PFSK-1 (cell line): Measurements from ENCODE around the gene C1orf226.

ENCODE experiments used
- POLR2AphosphoS5 ChIP-seq: IDR thresholded peaks from 2 replicates; pipeline ENCODE4 v1.6.1; 2012; ENCODE audit warnings: low read depth, mild to moderate bottlenecking, control low read depth, low read length, moderate library complexity
- SIN3A ChIP-seq: IDR thresholded peaks from 2 replicates; pipeline ENCODE4 v1.6.1; 2012; ENCODE audit warnings: mild to moderate bottlenecking, low read length, moderate library complexity, borderline replicate concordance; ENCODE audit not compliant: insufficient read depth
- TF ChIP-seq, protein P1 (sequence below), 2 experiments: IDR thresholded peaks; 2 replicates each; pipeline versions ENCODE4 v1.6.1 to v1.8.0; 2011 to 2012; ENCODE audit warnings: low read depth in 2 of 2, low read length in 2 of 2, control low read depth in 1 of 2, inconsistent platforms in 1 of 2, mild to moderate bottlenecking in 1 of 2, moderate library complexity in 1 of 2; ENCODE audit not compliant: insufficient read depth in 1 of 2

DNA sequence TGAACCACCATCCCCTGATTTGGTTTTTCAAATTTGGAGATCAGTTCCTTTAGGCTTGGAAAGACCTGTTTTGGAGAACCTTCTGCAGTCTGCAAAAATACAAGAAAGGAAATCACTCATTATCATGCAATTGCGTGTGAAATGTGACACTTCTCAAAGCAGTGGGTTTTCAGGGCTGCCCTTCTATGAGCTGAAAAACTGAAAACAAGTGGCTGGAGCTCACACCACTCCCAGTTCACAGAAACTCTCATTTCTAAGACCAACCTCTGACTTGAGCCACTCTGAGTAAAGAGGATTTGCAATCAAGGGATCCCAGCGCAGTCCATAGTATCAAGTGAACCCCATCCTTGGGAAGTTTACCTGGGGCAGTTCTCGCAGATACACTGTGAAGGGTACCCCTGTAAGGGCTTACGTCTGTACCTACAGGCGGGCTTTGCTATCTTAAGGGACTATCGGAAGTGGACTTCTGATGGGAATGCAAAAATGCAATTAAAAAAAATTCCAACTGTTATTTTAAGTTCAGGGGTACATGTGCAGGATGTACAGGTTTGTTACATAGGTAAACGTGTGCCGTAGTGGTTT, 17.6 kb downstream of the C1orf226 start:
- TF ChIP-seq, protein P1, sequence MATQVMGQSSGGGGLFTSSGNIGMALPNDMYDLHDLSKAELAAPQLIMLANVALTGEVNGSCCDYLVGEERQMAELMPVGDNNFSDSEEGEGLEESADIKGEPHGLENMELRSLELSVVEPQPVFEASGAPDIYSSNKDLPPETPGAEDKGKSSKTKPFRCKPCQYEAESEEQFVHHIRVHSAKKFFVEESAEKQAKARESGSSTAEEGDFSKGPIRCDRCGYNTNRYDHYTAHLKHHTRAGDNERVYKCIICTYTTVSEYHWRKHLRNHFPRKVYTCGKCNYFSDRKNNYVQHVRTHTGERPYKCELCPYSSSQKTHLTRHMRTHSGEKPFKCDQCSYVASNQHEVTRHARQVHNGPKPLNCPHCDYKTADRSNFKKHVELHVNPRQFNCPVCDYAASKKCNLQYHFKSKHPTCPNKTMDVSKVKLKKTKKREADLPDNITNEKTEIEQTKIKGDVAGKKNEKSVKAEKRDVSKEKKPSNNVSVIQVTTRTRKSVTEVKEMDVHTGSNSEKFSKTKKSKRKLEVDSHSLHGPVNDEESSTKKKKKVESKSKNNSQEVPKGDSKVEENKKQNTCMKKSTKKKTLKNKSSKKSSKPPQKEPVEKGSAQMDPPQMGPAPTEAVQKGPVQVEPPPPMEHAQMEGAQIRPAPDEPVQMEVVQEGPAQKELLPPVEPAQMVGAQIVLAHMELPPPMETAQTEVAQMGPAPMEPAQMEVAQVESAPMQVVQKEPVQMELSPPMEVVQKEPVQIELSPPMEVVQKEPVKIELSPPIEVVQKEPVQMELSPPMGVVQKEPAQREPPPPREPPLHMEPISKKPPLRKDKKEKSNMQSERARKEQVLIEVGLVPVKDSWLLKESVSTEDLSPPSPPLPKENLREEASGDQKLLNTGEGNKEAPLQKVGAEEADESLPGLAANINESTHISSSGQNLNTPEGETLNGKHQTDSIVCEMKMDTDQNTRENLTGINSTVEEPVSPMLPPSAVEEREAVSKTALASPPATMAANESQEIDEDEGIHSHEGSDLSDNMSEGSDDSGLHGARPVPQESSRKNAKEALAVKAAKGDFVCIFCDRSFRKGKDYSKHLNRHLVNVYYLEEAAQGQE (IDR thresholded peaks at IDR 0.05; ENCODE audit: insufficient read depth in 1 of 2, low read depth in 2 of 2, low read length in 2 of 2), result no peak
- TF ChIP-seq POLR2AphosphoS5 (no peak), SIN3A (no peak)
